Astrocyte of the spinal cord (primary cell): Measurements from ENCODE around the gene PRKG1.

ENCODE experiments used
- DNase-seq: peaks from one replicate; pipeline ENCODE4 v3.0.0; 2011; ENCODE audit warnings: low read depth, low spot score
- H3K4me3 ChIP-seq: 2 replicates; pipeline ENCODE4 v1.5.1; 2011; ENCODE audit warnings: low read depth, mild to moderate bottlenecking, low read length, moderate library complexity
- in situ Hi-C: cut with HindIII; loops from 2 replicates; pipeline ENCODE4 v1.10.0; 2017; ENCODE audit warnings: low sequenced_read_pairs
- TF ChIP-seq, protein P1 (sequence below): IDR thresholded peaks from 2 replicates; pipeline ENCODE4 v1.5.1; 2012; ENCODE audit warnings: low read depth, mild to moderate bottlenecking, low read length, inconsistent platforms

PRKG1 gene

DNA sequence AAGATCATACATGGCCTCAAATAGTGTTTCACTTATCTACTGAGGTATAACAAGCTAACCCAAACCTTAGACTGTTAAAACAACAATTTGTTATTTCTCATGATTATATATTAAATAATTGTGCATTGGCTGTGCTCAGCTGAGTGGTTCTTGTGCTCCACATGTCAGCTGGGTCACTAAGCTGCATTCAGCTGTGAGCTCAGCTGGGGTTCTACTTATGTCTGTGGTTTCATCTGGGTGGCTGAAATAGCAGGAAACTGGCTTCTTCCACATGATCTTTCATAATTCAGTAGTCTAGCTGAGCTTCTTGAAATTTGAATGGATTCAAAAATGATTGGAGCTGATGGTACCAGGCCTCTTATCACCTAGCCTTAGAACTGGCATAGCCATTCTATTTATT lies 806.9 kb downstream of the PRKG1 start:
- TF ChIP-seq, protein P1, sequence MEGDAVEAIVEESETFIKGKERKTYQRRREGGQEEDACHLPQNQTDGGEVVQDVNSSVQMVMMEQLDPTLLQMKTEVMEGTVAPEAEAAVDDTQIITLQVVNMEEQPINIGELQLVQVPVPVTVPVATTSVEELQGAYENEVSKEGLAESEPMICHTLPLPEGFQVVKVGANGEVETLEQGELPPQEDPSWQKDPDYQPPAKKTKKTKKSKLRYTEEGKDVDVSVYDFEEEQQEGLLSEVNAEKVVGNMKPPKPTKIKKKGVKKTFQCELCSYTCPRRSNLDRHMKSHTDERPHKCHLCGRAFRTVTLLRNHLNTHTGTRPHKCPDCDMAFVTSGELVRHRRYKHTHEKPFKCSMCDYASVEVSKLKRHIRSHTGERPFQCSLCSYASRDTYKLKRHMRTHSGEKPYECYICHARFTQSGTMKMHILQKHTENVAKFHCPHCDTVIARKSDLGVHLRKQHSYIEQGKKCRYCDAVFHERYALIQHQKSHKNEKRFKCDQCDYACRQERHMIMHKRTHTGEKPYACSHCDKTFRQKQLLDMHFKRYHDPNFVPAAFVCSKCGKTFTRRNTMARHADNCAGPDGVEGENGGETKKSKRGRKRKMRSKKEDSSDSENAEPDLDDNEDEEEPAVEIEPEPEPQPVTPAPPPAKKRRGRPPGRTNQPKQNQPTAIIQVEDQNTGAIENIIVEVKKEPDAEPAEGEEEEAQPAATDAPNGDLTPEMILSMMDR: no peak
- DNase-seq: no peak
- in situ Hi-C loops: no loop called here
- H3K4me3 ChIP-seq: no peak overlapping the region

DNA sequence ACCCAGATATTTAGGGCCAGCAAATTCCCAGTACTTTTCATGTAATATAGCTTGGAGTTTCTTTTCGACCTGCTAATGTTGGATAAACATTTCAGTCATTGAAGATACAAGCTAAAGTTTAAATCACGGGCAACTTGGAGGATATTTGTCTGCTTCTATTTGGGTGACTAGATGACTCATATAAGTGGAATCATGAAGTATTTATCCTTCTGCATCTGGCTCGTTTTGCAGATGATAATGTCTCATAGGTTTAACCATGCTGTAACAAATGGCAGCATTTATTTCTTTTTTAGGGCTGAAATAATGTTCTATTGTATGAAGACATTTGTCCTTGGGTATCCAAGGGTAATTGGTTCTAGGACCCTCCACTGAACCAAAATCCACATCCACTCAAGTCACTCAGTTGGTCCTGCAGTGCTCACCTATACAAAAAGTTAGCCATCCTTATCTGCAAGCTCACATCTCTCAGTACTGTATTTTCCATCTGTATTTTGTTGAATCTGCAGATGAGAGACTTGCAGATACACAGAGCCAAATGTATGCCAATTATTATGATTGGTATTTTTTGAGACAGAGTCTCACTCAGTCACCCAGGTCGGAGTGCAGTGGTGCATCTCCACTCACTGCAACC lies 812.3 kb downstream of the PRKG1 start:
- TF ChIP-seq, protein P1: no peak
- no peak overlapping the region for H3K4me3 ChIP-seq
- DNase-seq: peak; percentile 52
- in situ Hi-C loops: no loop called here

DNA sequence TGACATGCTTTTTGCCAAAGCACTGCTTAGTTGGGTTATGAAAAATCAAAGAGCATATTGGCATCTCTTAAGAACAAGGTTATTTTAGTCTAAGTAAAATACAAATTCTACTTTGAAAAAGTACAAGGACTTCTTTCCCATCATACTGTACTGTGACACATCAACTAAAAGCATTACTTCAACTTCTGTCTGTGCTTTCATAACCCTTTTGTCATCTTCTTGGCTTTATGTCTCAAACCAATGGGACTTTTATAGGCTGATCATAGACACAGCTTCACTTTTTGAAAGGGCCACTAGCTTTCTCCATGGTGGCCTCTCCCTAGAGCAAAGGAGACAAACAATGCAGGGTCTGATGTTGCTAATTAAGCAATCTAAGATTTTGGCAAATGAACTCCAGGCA lies 814.0 kb downstream of the PRKG1 start:
- TF ChIP-seq, protein P1: no peak
- in situ Hi-C loops: no loop called here
- no peak for DNase-seq
- no peak overlapping the region for H3K4me3 ChIP-seq

DNA sequence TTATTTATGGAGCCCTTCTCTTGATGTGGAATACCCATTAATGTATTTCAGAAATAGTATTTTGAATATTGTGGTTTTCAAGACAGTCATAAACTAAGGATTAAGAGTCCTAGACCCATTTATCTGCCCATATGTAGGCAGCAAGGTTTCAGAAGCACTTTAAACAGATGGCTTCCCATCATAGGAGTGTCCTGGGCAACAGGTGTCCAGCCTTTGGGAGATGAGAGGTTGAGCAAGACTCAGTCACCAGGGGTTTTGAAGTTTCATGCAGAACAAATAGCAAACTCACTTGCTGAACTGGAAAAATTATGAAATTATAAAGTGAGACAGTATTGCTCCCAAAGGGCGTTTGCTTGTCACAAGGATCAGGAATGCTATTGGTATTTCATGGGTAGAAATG lies 818.0 kb downstream of the PRKG1 start:
- TF ChIP-seq, protein P1: no peak
- no peak overlapping the region for H3K4me3 ChIP-seq
- in situ Hi-C loops: no loop called here
- no peak for DNase-seq

DNA sequence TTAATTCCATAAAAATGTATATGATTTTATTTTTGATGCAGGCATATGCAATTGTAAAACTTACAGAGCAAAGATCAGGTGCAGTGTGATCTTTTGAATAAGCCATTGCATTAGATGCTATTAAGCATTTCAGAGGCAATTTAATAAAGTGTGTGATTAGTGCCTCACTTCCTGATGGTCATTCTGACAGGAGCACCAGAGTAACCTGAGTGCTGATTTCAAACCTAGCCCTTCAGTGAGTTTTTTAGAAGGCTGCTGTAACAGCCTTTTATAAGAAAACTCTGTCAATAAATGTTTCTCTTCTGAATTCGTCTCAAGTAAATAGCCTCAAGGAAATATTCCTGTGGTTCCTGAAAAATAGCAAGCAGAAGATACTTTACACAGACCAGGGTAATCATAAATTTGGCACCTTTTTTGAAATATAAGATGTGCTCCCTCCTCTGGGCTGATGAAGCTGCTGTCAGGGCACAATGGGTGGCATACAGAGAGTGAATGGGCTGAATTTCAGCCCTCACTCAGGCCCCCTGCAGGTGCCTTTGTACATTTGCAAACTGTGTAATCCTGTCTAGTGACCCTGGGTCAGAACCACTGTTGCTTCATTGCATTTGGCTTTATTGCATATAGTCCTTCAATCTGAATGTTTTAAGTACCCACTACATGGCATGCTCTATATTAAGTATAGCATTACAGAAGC lies 818.8 kb downstream of the PRKG1 start:
- DNase-seq: no peak
- no peak overlapping the region for H3K4me3 ChIP-seq
- in situ Hi-C loops: no loop called here
- TF ChIP-seq, protein P1: peak; percentile 24

DNA sequence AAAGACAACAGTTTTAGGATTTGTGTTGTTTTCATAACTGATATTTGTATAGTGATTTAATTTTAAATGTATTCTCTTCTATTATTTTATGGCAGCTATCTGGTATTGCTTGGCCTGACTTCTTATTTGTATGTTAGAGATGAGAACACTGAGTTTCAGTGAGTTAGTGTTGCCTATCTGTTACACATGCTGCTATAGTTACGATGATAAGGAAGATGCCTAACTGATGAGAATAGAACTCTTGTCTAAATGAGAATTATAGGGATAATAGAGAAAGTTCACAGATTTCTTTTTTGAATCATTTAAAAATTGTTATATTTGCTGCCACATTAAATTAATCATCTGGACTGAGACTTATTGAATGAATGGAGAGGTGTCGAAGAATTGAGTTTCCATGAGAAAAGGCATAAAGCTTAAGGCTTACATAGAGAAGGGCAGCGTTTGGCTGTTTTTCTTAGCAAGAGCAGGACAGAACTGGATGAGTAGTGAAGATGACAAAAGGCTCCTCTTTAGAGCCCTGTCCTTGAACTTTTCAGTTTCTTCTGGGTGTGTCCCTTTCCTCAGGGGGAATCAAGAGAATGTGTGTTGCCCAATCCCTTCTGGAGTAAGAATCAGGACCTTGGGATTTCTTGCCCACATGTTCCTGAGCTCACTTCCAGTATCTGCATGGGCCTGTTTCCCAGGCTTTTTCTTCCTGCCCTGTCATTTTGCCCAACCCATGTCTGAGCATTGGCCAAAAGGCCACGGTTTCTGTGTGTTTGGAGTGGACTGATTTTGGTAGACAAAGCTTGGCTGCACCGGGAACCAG lies 820.7 kb downstream of the PRKG1 start:
- DNase-seq: peak; percentile 15
- H3K4me3 ChIP-seq: no peak overlapping the region
- TF ChIP-seq, protein P1: no peak
- in situ Hi-C loops: no loop called here
